ENCODE measurements around the gene HIRA. TPM values are rescaled to one million over a fixed set of nuclear protein-coding genes. Genes with fewer than 3 reads are reported as not detected.

Gene HIRA
- total and polyA plus RNA-seq, 2 of the 8 experiments (the other 6 are each of a cell fraction or from before 2014, with no cell fraction given), result 34.9 to 67.2 TPM

- H3K18ac ChIP-seq (ENCODE audit: extremely low read depth, low read length), result no peak overlapping the region
- no peak overlapping the region for H2BK12ac ChIP-seq (ENCODE audit: low read depth, low read length)
- H3K56ac ChIP-seq (replicated peaks; ENCODE audit: insufficient read length, low read depth, low read length), result no peak overlapping the region
- TF ChIP-seq CREB1 (IDR thresholded peaks at IDR 0.05) (no peak), NANOG (IDR thresholded peaks at IDR 0.05; ENCODE audit: insufficient read depth, low read depth, low read length, poor library complexity, severe bottlenecking) (no peak), EGR1 (IDR thresholded peaks at IDR 0.05; ENCODE audit: borderline replicate concordance, low read depth, low read length) (no peak), CHD1 (IDR thresholded peaks at IDR 0.05; ENCODE audit: low read depth, low read length) (no peak), SP2 (IDR thresholded peaks at IDR 0.05; ENCODE audit: low read length) (no peak)
- TF ChIP-seq, protein P1, sequence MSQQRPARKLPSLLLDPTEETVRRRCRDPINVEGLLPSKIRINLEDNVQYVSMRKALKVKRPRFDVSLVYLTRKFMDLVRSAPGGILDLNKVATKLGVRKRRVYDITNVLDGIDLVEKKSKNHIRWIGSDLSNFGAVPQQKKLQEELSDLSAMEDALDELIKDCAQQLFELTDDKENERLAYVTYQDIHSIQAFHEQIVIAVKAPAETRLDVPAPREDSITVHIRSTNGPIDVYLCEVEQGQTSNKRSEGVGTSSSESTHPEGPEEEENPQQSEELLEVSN (IDR thresholded peaks at IDR 0.05), result no peak
- H4K91ac ChIP-seq (replicated peaks; ENCODE audit: insufficient read length, low read length), result no peak overlapping the region
- no peak overlapping the region for H3K4me2 ChIP-seq (ENCODE audit: insufficient read depth in 1 of 2, low read depth in 2 of 2, low read length in 2 of 2)
- no peak overlapping the region for H2BK15ac ChIP-seq (ENCODE audit: low read length)
- H4K20me1 ChIP-seq (replicated peaks in 1 of 2; ENCODE audit: control insufficient read depth in 1 of 2, insufficient read depth in 2 of 2, low read length in 2 of 2), result no peaks in the 10 kb centered on the region
- POLR2A ChIA-PET (ENCODE audit: partially characterized antibody), result interaction anchor here (0.7 kb wide), 1 partner anchor 56 kb away, joined by 3 read pairs; no protein-coding TSS in a partner anchor
- no peak overlapping the region for H3K4ac ChIP-seq (replicated peaks; ENCODE audit: insufficient read length, low read depth, low read length)
- peaks cover 0 to 6% of the 10 kb centered on the region in 2 experiments; a peak in 1 of 4 replicates for H3K9me3 ChIP-seq (ENCODE audit: insufficient read depth in 2 of 2, low read depth in 1 of 2, low read length in 1 of 2)
- H2BK120ac ChIP-seq (replicated peaks; ENCODE audit: low read depth, low read length), result no peak overlapping the region
- H3K79me2 ChIP-seq (ENCODE audit: control insufficient read depth in 1 of 2, insufficient read depth in 2 of 2, low read length in 2 of 2), result no peaks in the 10 kb centered on the region
- no peak overlapping the region for H2AK5ac ChIP-seq (ENCODE audit: low read depth, low read length)
- no peaks in the 10 kb centered on the region for H3K23me2 ChIP-seq (ENCODE audit: low read depth, low read length)
- CTCF ChIA-PET (ENCODE audit: partially characterized antibody), result no interaction called here
- no peak overlapping the region for H3K14ac ChIP-seq (ENCODE audit: insufficient read length)
- H3K79me1 ChIP-seq (ENCODE audit: low read depth, low read length), result no peaks in the 10 kb centered on the region
- DNase-seq (ENCODE audit: low read depth in 1 of 2, low spot score in 2 of 2), result no peak
- no peaks in the 10 kb centered on the region for H3K4me1 ChIP-seq (replicated peaks in 1 of 4; ENCODE audit: control insufficient read depth in 3 of 4, insufficient read depth in 4 of 4, low read length in 3 of 4)
- no peak overlapping the region for H3K27ac ChIP-seq (ENCODE audit: low read depth, low read length)
- no peak overlapping the region for H4K8ac ChIP-seq (ENCODE audit: extremely low read depth, insufficient read depth, low read length)
- H2AFZ ChIP-seq (ENCODE audit: low read length), result no peak overlapping the region
- no peak overlapping the region for H2BK20ac ChIP-seq (ENCODE audit: low read length)
- no peak overlapping the region for H3K23ac ChIP-seq (ENCODE audit: insufficient read length)
- no peak overlapping the region for H2BK5ac ChIP-seq (ENCODE audit: low read depth, low read length)
- 76% methylated on average over 3 of the region's 5 CpGs; no CpG with 5 or more reads in 1 of the 2 experiments for WGBS, 2 experiments (ENCODE audit: extremely low coverage in 1 of 2, insufficient coverage in 1 of 2, insufficient read length in 1 of 2, insufficient replicate concordance in 2 of 2, low coverage in 1 of 2, low lambda C conversion rate in 2 of 2, missing lambda C conversion rate in 1 of 2)
- no peak overlapping the region for H3K4me3 ChIP-seq (ENCODE audit: extremely low read depth in 1 of 4, insufficient read depth in 2 of 4, low read depth in 3 of 4, low read length in 4 of 4)
- FAIRE-seq, result no peak
- no peaks in the 10 kb centered on the region for H3K27me3 ChIP-seq (replicated peaks in 1 of 4; ENCODE audit: control insufficient read depth in 3 of 4, extremely low read depth in 1 of 4, insufficient read depth in 3 of 4, low read length in 3 of 4)
- peaks cover 8 to 68% (median 43%) of the 10 kb centered on the region in 4 experiments for H3K36me3 ChIP-seq (ENCODE audit: control insufficient read depth in 2 of 4, insufficient read depth in 4 of 4, low read length in 3 of 4)
- H4K5ac ChIP-seq (ENCODE audit: insufficient read length, low read depth, low read length), result no peak overlapping the region
- no peak overlapping the region for H3K9ac ChIP-seq (replicated peaks in 1 of 4; ENCODE audit: extremely low read depth in 1 of 4, low read depth in 3 of 4, low read length in 3 of 4)
Measured at GRCh38 chr22:19349778-19350475, 81.6 kb downstream of the HIRA start.
